OCI-LY7 (cell line): Measurements from ENCODE around the gene ZNF488. TPM values are rescaled to one million over a fixed set of nuclear protein-coding genes. Genes with fewer than 3 reads are reported as not detected.
"Not testable (repeated sequence)": the region's sequence is repeated elsewhere in the genome, so short reads cannot be mapped to it uniquely, and the experiment has no call there.

Experiments used
- BruUV-seq: library from RNA; stranded (reverse); fragments of 400-500 nt; replicated peaks from 2 replicates; lab custom pipeline; 2021; lab: Mats Ljungman, UMichigan
- CTCF ChIA-PET: fragments of 300-600 bp; sonication (Branson Sonifier 250); formaldehyde crosslinking; loops from one replicate; lab custom pipeline; 2022; ENCODE audit warnings: antibody characterized with exemption; ENCODE audit not compliant: unreplicated experiment; lab: Charles Lee
- POLR2A ChIA-PET: fragments of 300-600 bp; sonication (Branson Sonifier 250); formaldehyde crosslinking; loops from one replicate; lab custom pipeline; 2022; ENCODE audit warnings: antibody characterized with exemption; lab: Charles Lee
- DNase-seq: peaks from one replicate; pipeline ENCODE4 v3.0.0-alpha.2; 2015; ENCODE audit warnings: low spot score
- H2AFZ ChIP-seq: fragments of 200-600 bp; sonication (generic), shearing (Covaris generic); 2 replicates; pipeline ENCODE4 v1.6.1; 2014; ENCODE audit warnings: mild to moderate bottlenecking, antibody characterized with exemption, low read length, moderate library complexity
- H3K27ac ChIP-seq: fragments of 200-600 bp; sonication (generic); 2 replicates; pipeline ENCODE4 v1.5.1; 2014; ENCODE audit warnings: mixed run types, low read depth, mild to moderate bottlenecking, moderate library complexity, low read length, inconsistent platforms; ENCODE audit not compliant: poor library complexity, severe bottlenecking
- H3K36me3 ChIP-seq: fragments of 200-600 bp; sonication (generic); 2 replicates; pipeline ENCODE4 v1.6.1; 2014; ENCODE audit warnings: mild to moderate bottlenecking, antibody characterized with exemption, low read length, moderate library complexity, mixed read lengths; ENCODE audit not compliant: insufficient read depth
- H3K4me1 ChIP-seq: fragments of 200-600 bp; sonication (generic); 2 replicates; pipeline ENCODE4 v1.5.1; 2014; ENCODE audit warnings: mild to moderate bottlenecking, low read length; ENCODE audit not compliant: insufficient read depth, poor library complexity, severe bottlenecking
- H3K4me2 ChIP-seq: fragments of 200-600 bp; sonication (generic); 2 replicates; pipeline ENCODE4 v1.6.1; 2014; ENCODE audit warnings: mild to moderate bottlenecking, low read length
- H3K4me3 ChIP-seq: fragments of 200-600 bp; sonication (generic); 2 replicates; pipeline ENCODE4 v1.5.1; 2014; ENCODE audit warnings: mild to moderate bottlenecking, low read depth, low read length; ENCODE audit not compliant: poor library complexity, severe bottlenecking
- H3K79me2 ChIP-seq: fragments of 200-600 bp; sonication (generic); 2 replicates; pipeline ENCODE4 v1.6.1; 2016; ENCODE audit warnings: low read depth, mild to moderate bottlenecking, low read length, moderate library complexity, mixed read lengths; ENCODE audit not compliant: insufficient read depth
- H3K9me2 ChIP-seq: fragments of 200-600 bp; sonication (generic); 2 replicates; pipeline ENCODE4 v1.6.1; 2016; ENCODE audit warnings: mild to moderate bottlenecking, low read length, mixed read lengths; ENCODE audit not compliant: insufficient read depth
- H3K9me3 ChIP-seq: fragments of 200-600 bp; sonication (generic); 2 replicates; pipeline ENCODE4 v1.6.1; 2014; ENCODE audit warnings: mild to moderate bottlenecking, mixed run types, low read length, mixed read lengths
- H4K20me1 ChIP-seq: fragments of 200-600 bp; sonication (generic); 2 replicates; pipeline ENCODE4 v1.6.1; 2014; ENCODE audit warnings: mild to moderate bottlenecking, antibody characterized with exemption, low read length, moderate library complexity, mixed read lengths; ENCODE audit not compliant: insufficient read depth
- CTCF ChIP-seq: fragments of 200-600 bp; sonication (generic); conservative IDR thresholded peaks from 2 replicates; pipeline ENCODE4 v1.5.1; 2014; ENCODE audit warnings: mild to moderate bottlenecking, antibody characterized with exemption, low read length, moderate library complexity, mixed read lengths
- EZH2phosphoT487 ChIP-seq: fragments of 200-600 bp; sonication (generic); IDR thresholded peaks from 2 replicates; pipeline ENCODE4 v1.6.1; 2018; ENCODE audit warnings: low read depth, borderline replicate concordance, mild to moderate bottlenecking, mixed run types, antibody characterized with exemption, low read length, moderate library complexity, mixed read lengths
- intact Hi-C: fragments of 100-400 bp; cut with micrococcal nuclease; formaldehyde crosslinking; loops from one replicate; pipeline ENCODE4 v1.10.0; 2022; ENCODE audit not compliant: unreplicated experiment
- total RNA-seq, 2 experiments: library from RNA; depleted of rRNA in 1 of 2; stranded (reverse); fragments of >200 nt in 1 of 2; shearing (Covaris generic) in 1 of 2; gene quantifications; 2 replicates each; pipeline ENCODE4 v1.2.3, GENCODE V29; 2014 to 2022

Gene ZNF488
- total RNA-seq, 2 experiments from 2014 or later: 0.06 to 0.34 TPM

- Histone ChIP-seq H3K36me3 (no peaks in the 10 kb centered on the region), H3K27ac (no peak overlapping the region), H4K20me1 (no peaks in the 10 kb centered on the region), H2AFZ (no peak overlapping the region), H3K79me2 (no peaks in the 10 kb centered on the region), H3K9me2 (no peaks in the 10 kb centered on the region), H3K4me3 (no peak overlapping the region), H3K9me3 (no peaks in the 10 kb centered on the region), H3K4me1 (peaks cover 5% of the 10 kb centered on the region), H3K4me2 (no peak overlapping the region)
- DNase-seq: no peak
- no TSS peak for BruUV-seq
- intact Hi-C loops: no loop called here
- TF ChIP-seq EZH2phosphoT487 (no peak), CTCF (no peak)
- ChIA-PET POLR2A (no interaction called here), CTCF (no interaction called here)
These were observed 5.5 kb upstream of the ZNF488 start for GRCh38 chr10:47389619-47390018.

- Histone ChIP-seq H3K27ac (no peak overlapping the region), H3K4me3 (no peak overlapping the region), H3K4me1 (peaks cover 6% of the 10 kb centered on the region), H4K20me1 (no peaks in the 10 kb centered on the region), H3K79me2 (no peaks in the 10 kb centered on the region), H2AFZ (no peak overlapping the region), H3K9me2 (no peaks in the 10 kb centered on the region), H3K9me3 (no peaks in the 10 kb centered on the region), H3K36me3 (no peaks in the 10 kb centered on the region), H3K4me2 (no peak overlapping the region)
- no TSS peak for BruUV-seq
- intact Hi-C loops: no loop called here
- POLR2A ChIA-PET: no interaction called here
- DNase-seq: no peak
- CTCF ChIA-PET: no interaction called here
- TF ChIP-seq CTCF (no peak), EZH2phosphoT487 (no peak)
These were observed 4.8 kb upstream of the ZNF488 start for GRCh38 chr10:47388879-47389278.

GRCh38 chr10:47386104-47386503 is 2.0 kb upstream of the ZNF488 start:
- H3K27ac ChIP-seq, H3K4me2 ChIP-seq, H3K79me2 ChIP-seq, intact Hi-C loops, H3K9me3 ChIP-seq, H3K4me3 ChIP-seq, CTCF ChIA-PET, H4K20me1 ChIP-seq, H3K9me2 ChIP-seq, H2AFZ ChIP-seq, POLR2A ChIA-PET, DNase-seq, H3K36me3 ChIP-seq, BruUV-seq: not testable (repeated sequence)
- peaks cover 14% of the 10 kb centered on the region for H3K4me1 ChIP-seq
